ENCODE data around the gene POM121C. TPM values are rescaled to one million over a fixed set of nuclear protein-coding genes. Genes with fewer than 3 reads are reported as not detected.
"Not testable (repeated sequence)": the region's sequence is repeated elsewhere in the genome, so short reads cannot be mapped to it uniquely, and the experiment has no call there.

POM121C gene
- 100 to 1,000 TPM; 108 to 220 TPM for total RNA-seq

DNA sequence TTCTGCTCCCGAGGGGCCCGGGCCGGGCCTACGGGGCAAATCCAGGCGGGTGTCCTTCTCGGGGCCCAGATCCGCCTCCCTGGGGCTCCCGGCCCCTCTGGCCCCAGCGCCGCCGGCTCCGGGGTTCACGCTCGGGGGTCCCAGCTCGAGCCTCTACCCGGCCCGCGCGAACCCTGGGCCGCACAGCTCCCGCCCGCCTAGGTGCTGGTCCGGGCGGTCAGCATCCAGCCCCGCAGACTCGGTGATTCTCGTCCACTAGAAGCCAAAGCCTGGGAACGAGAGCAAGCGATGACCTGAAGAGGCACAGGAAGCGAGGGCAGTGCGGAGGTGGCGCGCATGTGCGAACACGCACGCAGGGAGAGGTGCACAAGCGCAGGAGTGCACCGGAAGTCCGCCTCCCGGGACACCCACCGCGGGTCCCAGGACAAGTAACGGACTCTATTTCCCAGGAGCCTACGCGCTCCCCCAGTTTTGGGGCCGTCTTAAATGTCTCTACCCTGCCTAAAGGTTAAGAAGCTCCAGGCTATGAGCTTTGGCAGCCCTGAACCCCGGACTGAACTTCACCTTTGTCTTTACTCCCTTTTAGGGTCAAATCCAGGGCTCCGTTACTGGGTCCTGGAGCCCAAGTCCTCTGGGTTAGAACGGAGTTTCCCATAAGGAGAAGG, at the start of gene POM121C:
Gene POM121C (minus strand): TSS at position 321 of the 665 bp plus-strand sequence. CDS start 44,803 bp downstream, outside the sequence.
- Mint-ChIP-seq H3K36me3 (ENCODE audit: low read depth) (peaks cover 38% of the 10 kb centered on the region), H3K4me3 (peak within 1 kb of the TSS; percentile 91), H3K27ac (peak within 1 kb of the TSS; percentile 85)
- not testable (repeated sequence) for H3K9me3 Mint-ChIP-seq, H3K27me3 Mint-ChIP-seq, H3K4me1 Mint-ChIP-seq
- ATAC-seq (replicated peaks) = peak; percentile 100

DNA sequence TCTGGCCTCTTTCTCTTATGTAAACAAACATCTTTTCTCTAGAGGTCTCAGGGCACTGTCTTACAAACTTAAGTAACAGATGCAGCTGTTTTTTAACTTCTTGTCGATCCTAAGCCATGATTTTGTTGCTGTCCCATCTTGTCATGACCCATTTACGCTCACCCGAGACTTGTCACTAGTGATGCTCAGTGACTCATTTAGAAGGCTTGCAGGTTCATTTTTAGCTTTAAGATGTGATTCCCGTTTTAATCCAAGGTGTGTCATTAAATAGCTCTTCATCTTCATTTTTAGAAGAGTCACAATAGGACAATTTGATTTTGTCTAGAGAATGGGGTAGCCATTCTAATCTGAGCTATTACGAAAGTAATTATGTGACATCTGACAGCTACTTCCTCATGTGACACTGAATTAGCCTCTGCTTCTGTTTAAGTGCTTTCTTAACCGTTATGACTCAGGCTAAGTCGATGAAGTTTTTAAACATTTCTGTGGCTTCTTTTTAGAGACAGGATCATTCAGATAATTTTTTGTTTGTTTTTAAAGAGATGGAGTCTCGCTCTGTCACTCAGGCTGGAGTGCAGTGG, 48.7 kb upstream of the POM121C start:
- ATAC-seq (replicated peaks) = peak; percentile 89
- Mint-ChIP-seq H3K9me3 (no peaks in the 10 kb centered on the region), H3K4me3 (peak overlapping the region; percentile 55), H3K36me3 (ENCODE audit: low read depth) (no peaks in the 10 kb centered on the region), H3K27me3 (no peaks in the 10 kb centered on the region), H3K27ac (peak overlapping the region; percentile 79), H3K4me1 (peaks cover 4% of the 10 kb centered on the region)

GRCh38 chr7:75533926-75534325, 47.8 kb upstream of the POM121C start:
- no peak for ATAC-seq (replicated peaks)
- H3K4me1 Mint-ChIP-seq = peaks cover 4% of the 10 kb centered on the region
- H3K36me3 Mint-ChIP-seq (ENCODE audit: low read depth) = no peaks in the 10 kb centered on the region
- no peaks in the 10 kb centered on the region for H3K27me3 Mint-ChIP-seq
- peak overlapping the region; percentile 36 for H3K27ac Mint-ChIP-seq
- no peak overlapping the region for H3K4me3 Mint-ChIP-seq
- no peaks in the 10 kb centered on the region for H3K9me3 Mint-ChIP-seq

DNA sequence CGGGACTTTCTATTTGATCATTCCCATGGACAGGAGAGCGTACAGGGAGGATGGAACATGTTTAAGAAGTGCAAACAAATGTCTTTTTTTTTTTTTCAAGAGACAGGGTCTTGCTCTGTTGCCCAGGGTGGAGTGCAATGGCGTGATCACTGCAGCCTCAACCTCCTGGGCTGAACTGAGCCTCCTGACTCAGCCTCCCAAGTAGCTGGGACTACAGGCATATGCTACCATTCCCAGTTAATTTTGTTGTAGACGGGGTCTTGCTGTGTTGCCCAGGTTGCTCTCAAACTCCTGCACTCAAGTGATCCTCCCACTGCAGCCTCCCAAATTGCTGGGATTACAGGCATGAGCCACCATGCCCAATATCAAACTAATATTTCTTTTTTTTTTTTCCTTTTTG, 46.5 kb upstream of the POM121C start:
- Mint-ChIP-seq H3K4me3 (no peak overlapping the region), H3K9me3 (no peaks in the 10 kb centered on the region)

GRCh38 chr7:75531359-75531821, 45.3 kb upstream of the POM121C start:
- peaks cover 8% of the 10 kb centered on the region for H3K4me1 Mint-ChIP-seq
- peaks cover 16% of the 10 kb centered on the region for H3K36me3 Mint-ChIP-seq (ENCODE audit: low read depth)
- no peak overlapping the region for H3K27ac Mint-ChIP-seq
- no peak for ATAC-seq (replicated peaks)
- no peak overlapping the region for H3K4me3 Mint-ChIP-seq
- H3K27me3 Mint-ChIP-seq = no peaks in the 10 kb centered on the region
- H3K9me3 Mint-ChIP-seq = no peaks in the 10 kb centered on the region

More for the DNA sequence above, 46.5 kb upstream of the POM121C start:
- H3K27me3 Mint-ChIP-seq = no peaks in the 10 kb centered on the region
- H3K4me1 Mint-ChIP-seq = peaks cover 8% of the 10 kb centered on the region
- no peak for ATAC-seq (replicated peaks)
- H3K36me3 Mint-ChIP-seq (ENCODE audit: low read depth) = peaks cover 4% of the 10 kb centered on the region
- H3K27ac Mint-ChIP-seq = no peak overlapping the region

GRCh38 chr7:75527224-75527722, 41.2 kb upstream of the POM121C start:
- Mint-ChIP-seq H3K4me3 (peak overlapping the region; percentile 95), H3K27ac (peak overlapping the region; percentile 96), H3K4me1 (peaks cover 14% of the 10 kb centered on the region), H3K36me3 (ENCODE audit: low read depth) (peaks cover 57% of the 10 kb centered on the region)
- not testable (repeated sequence) for H3K9me3 Mint-ChIP-seq, H3K27me3 Mint-ChIP-seq
- peak; percentile 14 for ATAC-seq (replicated peaks)

GRCh38 chr7:75521727-75522126, 35.6 kb upstream of the POM121C start:
- Mint-ChIP-seq H3K4me1 (peaks cover 27% of the 10 kb centered on the region), H3K36me3 (ENCODE audit: low read depth) (peaks cover 91% of the 10 kb centered on the region)
- not testable (repeated sequence) for H3K9me3 Mint-ChIP-seq; ATAC-seq (replicated peaks); H3K27me3 Mint-ChIP-seq; H3K27ac Mint-ChIP-seq; H3K4me3 Mint-ChIP-seq

DNA sequence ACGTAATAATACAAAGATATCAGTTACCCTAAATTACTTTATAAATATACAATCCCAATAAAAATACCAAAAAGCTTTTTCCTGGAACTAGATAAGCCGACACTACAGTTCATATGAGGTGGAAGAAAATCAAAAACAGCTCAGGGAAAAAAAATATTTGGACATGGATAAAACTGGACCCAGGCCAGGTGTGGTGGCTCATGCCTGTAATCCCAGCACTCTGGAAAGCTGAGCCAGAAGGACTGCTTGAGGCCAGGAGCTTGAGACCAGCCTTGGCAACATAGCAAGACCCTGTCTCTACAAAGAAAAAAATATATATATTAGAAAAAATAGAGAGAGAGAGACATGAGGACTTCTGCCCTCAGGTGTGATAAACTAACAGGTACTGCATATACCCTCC, 32.7 kb upstream of the POM121C start:
- H3K4me3 Mint-ChIP-seq; H3K27me3 Mint-ChIP-seq; H3K9me3 Mint-ChIP-seq; H3K27ac Mint-ChIP-seq; ATAC-seq (replicated peaks): not testable (repeated sequence)
- Mint-ChIP-seq H3K4me1 (peaks cover 22% of the 10 kb centered on the region), H3K36me3 (ENCODE audit: low read depth) (peaks cover 81% of the 10 kb centered on the region)

DNA sequence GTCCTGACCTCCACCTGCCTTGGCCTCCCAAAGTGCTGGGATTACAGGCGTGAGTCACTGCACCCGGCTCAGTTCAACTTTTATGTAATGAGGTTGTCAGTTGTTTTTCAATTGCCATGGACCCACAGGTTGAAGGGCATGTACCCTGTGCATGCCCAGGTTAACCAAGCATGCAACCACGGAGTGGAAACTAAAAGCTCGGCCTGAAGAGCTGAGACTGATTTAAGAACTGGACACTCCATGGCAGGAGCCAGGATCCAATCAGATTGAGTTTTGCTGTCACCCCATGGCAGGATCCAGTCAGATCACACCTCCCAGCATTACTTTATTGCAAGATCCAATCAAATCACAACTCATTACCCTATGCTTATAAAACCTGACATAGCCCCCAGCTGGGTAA, 22.9 kb upstream of the POM121C start:
- not testable (repeated sequence) for H3K27me3 Mint-ChIP-seq; H3K27ac Mint-ChIP-seq; H3K9me3 Mint-ChIP-seq; H3K4me3 Mint-ChIP-seq; H3K4me1 Mint-ChIP-seq; ATAC-seq (replicated peaks)
- peaks cover 36% of the 10 kb centered on the region for H3K36me3 Mint-ChIP-seq (ENCODE audit: low read depth)

- H3K4me3 Mint-ChIP-seq; H3K36me3 Mint-ChIP-seq (ENCODE audit: low read depth); H3K27me3 Mint-ChIP-seq: not testable (repeated sequence)
Observed at GRCh38 chr7:75492020-75492419, 5.9 kb upstream of the POM121C start, which contains the start of gene SPDYE5. TSS of gene SPDYE5 (plus strand) at chr7:75492320. CDS start at chr7:75494048, 1,728 bp downstream.

DNA sequence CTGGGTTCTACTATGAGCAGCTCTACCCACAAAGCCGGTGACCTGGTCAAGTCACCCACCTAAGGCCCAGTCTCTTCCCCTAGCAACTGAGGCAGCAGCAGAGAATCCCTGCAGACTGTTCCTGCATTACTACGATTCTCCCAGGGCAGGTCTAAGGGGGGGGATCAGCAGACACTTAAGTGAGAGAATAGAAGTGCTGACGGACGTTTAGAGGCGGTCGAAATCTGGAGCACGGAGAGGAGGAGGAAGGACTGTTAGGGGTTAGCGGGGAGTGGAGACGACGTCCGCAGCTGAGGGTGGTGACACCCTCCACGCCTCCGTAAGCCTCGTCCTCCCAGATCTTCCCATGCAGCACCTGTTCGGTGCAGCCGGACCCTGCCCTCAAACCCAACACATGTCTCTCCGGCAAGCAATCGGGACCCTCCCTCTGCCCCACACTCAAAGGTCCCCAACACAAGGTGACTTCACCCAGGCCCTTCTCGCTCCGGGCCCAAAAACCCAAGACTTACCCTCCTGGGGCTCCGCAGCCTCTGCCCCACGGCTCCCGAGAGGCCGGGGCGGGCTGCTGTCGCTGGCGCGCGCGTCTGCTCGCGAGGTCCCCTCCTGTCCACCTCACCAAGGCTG, 632 bp downstream of the POM121C start:
- not testable (repeated sequence) for H3K9me3 Mint-ChIP-seq, H3K4me1 Mint-ChIP-seq, H3K27me3 Mint-ChIP-seq
- peak overlapping the region; percentile 85 for H3K27ac Mint-ChIP-seq
- ATAC-seq (replicated peaks) = peak; percentile 3
- H3K36me3 Mint-ChIP-seq (ENCODE audit: low read depth) = peaks cover 38% of the 10 kb centered on the region
- H3K4me3 Mint-ChIP-seq = peak overlapping the region; percentile 91

More at GRCh38 chr7:75492020-75492419, 5.9 kb upstream of the POM121C start, which contains the start of gene SPDYE5:
- ATAC-seq (replicated peaks); H3K27ac Mint-ChIP-seq; H3K4me1 Mint-ChIP-seq; H3K9me3 Mint-ChIP-seq: not testable (repeated sequence)

GRCh38 chr7:75480313-75480712, 5.8 kb downstream of the POM121C start:
- not testable (repeated sequence) for H3K4me1 Mint-ChIP-seq; H3K4me3 Mint-ChIP-seq; H3K27ac Mint-ChIP-seq; H3K27me3 Mint-ChIP-seq; ATAC-seq (replicated peaks); H3K9me3 Mint-ChIP-seq
- peaks cover 77% of the 10 kb centered on the region for H3K36me3 Mint-ChIP-seq (ENCODE audit: low read depth)

DNA sequence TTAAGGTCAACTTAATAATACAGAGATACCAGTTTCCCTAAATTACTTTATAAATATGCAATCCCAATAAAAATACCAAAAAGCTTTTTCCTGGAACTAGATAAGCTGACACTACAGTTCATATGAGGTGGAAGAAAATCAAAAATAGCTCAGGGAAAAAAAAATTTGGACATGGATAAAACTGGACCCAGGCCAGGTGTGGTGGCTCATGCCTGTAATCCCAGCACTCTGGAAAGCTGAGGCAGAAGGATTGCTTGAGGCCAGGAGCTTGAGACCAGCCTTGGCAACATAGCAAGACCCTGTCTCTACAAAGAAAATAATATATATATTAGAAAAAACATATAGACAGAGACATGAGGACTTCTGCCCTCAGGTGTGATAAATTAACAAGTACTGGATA, 8.6 kb downstream of the POM121C start:
- not testable (repeated sequence) for H3K27me3 Mint-ChIP-seq; H3K4me1 Mint-ChIP-seq; H3K27ac Mint-ChIP-seq; ATAC-seq (replicated peaks); H3K9me3 Mint-ChIP-seq; H3K4me3 Mint-ChIP-seq
- H3K36me3 Mint-ChIP-seq (ENCODE audit: low read depth) = peaks cover 77% of the 10 kb centered on the region

DNA sequence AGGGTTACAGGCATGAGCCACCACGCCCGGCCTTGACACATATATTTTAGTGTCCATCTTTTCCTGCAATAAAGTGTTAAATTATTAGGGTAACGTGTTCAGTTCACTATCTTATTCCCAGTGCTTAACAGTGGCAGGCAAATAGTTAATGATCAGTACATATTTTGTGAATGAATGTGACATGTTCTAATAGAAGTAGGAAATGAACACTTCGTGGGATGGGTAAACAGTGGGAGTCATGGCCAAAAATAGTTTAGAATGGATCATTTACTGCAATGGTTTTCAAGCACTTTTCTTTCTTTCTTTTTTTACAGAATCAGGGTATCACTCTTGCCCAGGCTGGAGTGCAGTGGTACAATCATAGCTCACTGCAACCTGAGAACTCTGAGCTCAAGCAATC, 15.9 kb downstream of the POM121C start:
- H3K36me3 Mint-ChIP-seq (ENCODE audit: low read depth) = peaks cover 86% of the 10 kb centered on the region

GRCh38 chr7:75460541-75460940, 25.6 kb downstream of the POM121C start:
- H3K27ac Mint-ChIP-seq; H3K27me3 Mint-ChIP-seq; H3K4me3 Mint-ChIP-seq; H3K4me1 Mint-ChIP-seq; H3K9me3 Mint-ChIP-seq; ATAC-seq (replicated peaks): not testable (repeated sequence)
- H3K36me3 Mint-ChIP-seq (ENCODE audit: low read depth) = peaks cover 31% of the 10 kb centered on the region

More for the DNA sequence above, 15.9 kb downstream of the POM121C start:
- not testable (repeated sequence) for H3K4me1 Mint-ChIP-seq; H3K27ac Mint-ChIP-seq; H3K4me3 Mint-ChIP-seq; ATAC-seq (replicated peaks); H3K9me3 Mint-ChIP-seq; H3K27me3 Mint-ChIP-seq
